Breast epithelium (tissue), 4 donors: ENCODE results near the gene SHISA6. TPM values are rescaled to one million over a fixed set of nuclear protein-coding genes. Genes with fewer than 3 reads are reported as not detected.

Source experiments
- DNase-seq, 2 donors: peaks; one replicate each; pipeline ENCODE4 v3.0.0-alpha.2; 2019; ENCODE audit warnings: low spot score in 2 of 2
- H3K27ac ChIP-seq, 2 donors: fragments of 200-600 bp; sonication (generic) in 1 of 2; one replicate each; pipeline ENCODE4 v1.5.1; 2016 to 2019; ENCODE audit warnings: mild to moderate bottlenecking in 1 of 2
- H3K27me3 ChIP-seq, 2 donors: fragments of 200-600 bp; sonication (generic) in 1 of 2; one replicate each; pipeline versions ENCODE4 v1.5.1 to v1.6.0; 2017 to 2019; ENCODE audit warnings: control low read depth in 1 of 2, mild to moderate bottlenecking in 1 of 2
- H3K36me3 ChIP-seq: fragments of 200-600 bp; one replicate; pipeline ENCODE4 v1.5.1; 2019
- H3K4me1 ChIP-seq, 2 donors: fragments of 200-600 bp; sonication (generic); one replicate each; pipeline ENCODE4 v1.5.1; 2016 to 2019; ENCODE audit warnings: control low read depth in 1 of 2
- H3K4me3 ChIP-seq, 3 donors: fragments of 200-600 bp; sonication (generic); 1 replicate in 2 of 3; 2 replicates in 1 of 3; pipeline ENCODE4 v1.5.1; 2016 to 2019; ENCODE audit warnings: mild to moderate bottlenecking in 3 of 3, moderate library complexity in 2 of 3
- H3K9me3 ChIP-seq, 2 donors: fragments of 200-600 bp; sonication (generic) in 1 of 2; one replicate each; pipeline ENCODE4 v1.5.1; 2016 to 2019; ENCODE audit warnings: control low read depth in 1 of 2
- POLR2A ChIP-seq: fragments of 450-650 bp; IDR thresholded peaks from one replicate; pipeline ENCODE4 v1.6.1; 2016; ENCODE audit warnings: antibody characterized with exemption, mild to moderate bottlenecking, moderate library complexity
- POLR2AphosphoS5 ChIP-seq, 3 donors: sonication (generic); formaldehyde crosslinking; IDR thresholded peaks; one replicate each; pipeline ENCODE4 v1.6.1; 2017; ENCODE audit warnings: antibody characterized with exemption in 3 of 3
- intact Hi-C: fragments of 100-400 bp; cut with DNase I; formaldehyde crosslinking; loops from one replicate; pipeline ENCODE4 v1.15.1; 2023; ENCODE audit warnings: low total_unique reads
- total RNA-seq, 3 donors: library from RNA; depleted of rRNA; stranded (reverse); fragments of >200 nt; gene quantifications; one replicate each; pipeline ENCODE4 v1.1.0, GENCODE V29; 2016
- TF ChIP-seq, protein P1 (sequence below), 3 donors: fragments of 450-650 bp; IDR thresholded peaks; one replicate each; pipeline ENCODE4 v1.5.1; 2016 to 2017; ENCODE audit warnings: antibody characterized with exemption in 3 of 3, mild to moderate bottlenecking in 3 of 3, moderate library complexity in 3 of 3

The SHISA6 gene
- total RNA-seq, 3 donors from 2014 or later: 0.44 to 5.3 (median 3.3) TPM

DNA sequence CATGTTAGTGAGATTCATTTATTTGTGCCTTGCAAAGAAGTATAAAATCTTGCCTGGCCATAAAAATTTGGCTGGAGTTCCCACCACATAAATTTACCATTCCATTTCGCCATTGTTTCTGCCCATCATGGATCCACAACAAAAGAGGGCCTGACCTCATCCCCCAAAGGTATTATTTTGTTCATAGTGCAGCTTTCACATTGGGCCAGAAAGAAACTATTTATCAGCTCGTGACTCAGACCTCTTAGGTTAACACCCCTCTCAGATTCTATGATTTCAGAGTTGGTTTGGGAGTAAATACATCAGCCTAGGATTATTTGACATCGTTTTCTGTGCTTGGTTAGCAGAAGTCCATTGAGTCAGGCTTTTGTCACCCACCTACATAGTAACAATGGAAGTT lies 108.1 kb downstream of the SHISA6 start:
- no peak overlapping the region for H3K27ac ChIP-seq
- DNase-seq: no peak
- TF ChIP-seq, protein P1, sequence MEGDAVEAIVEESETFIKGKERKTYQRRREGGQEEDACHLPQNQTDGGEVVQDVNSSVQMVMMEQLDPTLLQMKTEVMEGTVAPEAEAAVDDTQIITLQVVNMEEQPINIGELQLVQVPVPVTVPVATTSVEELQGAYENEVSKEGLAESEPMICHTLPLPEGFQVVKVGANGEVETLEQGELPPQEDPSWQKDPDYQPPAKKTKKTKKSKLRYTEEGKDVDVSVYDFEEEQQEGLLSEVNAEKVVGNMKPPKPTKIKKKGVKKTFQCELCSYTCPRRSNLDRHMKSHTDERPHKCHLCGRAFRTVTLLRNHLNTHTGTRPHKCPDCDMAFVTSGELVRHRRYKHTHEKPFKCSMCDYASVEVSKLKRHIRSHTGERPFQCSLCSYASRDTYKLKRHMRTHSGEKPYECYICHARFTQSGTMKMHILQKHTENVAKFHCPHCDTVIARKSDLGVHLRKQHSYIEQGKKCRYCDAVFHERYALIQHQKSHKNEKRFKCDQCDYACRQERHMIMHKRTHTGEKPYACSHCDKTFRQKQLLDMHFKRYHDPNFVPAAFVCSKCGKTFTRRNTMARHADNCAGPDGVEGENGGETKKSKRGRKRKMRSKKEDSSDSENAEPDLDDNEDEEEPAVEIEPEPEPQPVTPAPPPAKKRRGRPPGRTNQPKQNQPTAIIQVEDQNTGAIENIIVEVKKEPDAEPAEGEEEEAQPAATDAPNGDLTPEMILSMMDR (IDR thresholded peaks at IDR 0.05): no peak
- TF ChIP-seq POLR2AphosphoS5 (IDR thresholded peaks at IDR 0.05) (no peak), POLR2A (no peak)
- H3K9me3 ChIP-seq: no peaks in the 10 kb centered on the region
- no peaks in the 10 kb centered on the region for H3K36me3 ChIP-seq
- no peak overlapping the region for H3K4me3 ChIP-seq
- no peaks in the 10 kb centered on the region for H3K4me1 ChIP-seq
- no peaks in the 10 kb centered on the region for H3K27me3 ChIP-seq
- intact Hi-C loops: no loop called here

DNA sequence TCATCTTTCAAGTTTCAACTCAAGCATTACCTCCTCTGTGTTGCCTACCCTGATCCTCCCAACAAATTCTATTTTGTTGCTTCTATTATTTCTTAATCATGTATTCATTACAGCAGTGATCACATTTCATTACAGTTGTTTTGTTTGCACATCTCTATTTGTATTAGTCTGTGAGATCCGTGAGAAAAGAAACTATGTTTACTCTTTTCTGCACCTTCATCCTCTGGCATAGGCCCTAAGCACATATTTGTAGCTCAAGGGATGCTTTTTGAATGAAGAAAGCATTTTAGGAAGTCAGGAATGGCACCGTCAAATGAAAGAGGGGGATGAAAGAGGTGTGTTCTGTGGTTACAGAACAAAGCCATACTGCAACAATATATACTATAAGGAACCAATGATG lies 110.5 kb downstream of the SHISA6 start:
- H3K4me3 ChIP-seq: no peak overlapping the region
- TF ChIP-seq, protein P1 (IDR thresholded peaks at IDR 0.05): no peak
- TF ChIP-seq POLR2AphosphoS5 (IDR thresholded peaks at IDR 0.05) (no peak), POLR2A (no peak)

DNA sequence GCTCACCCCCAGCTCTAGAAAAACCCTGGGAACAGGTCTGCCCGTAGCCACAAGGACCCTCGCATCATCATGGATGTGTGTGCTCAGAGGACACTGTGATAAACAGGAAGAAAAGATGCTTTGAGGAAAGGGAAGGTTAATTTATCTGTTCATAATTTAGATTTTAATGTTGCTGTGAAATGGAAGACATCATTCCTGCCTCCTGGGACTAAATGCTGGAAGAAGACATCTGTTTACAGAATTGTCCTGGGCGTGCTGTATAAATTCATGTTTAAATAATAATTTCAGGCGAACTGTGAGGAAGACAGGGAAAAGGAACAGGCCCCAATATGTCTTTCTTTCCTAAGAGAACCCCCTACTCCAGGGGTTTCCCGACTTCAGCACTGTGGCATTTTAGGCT lies 112.6 kb downstream of the SHISA6 start:
- no peaks in the 10 kb centered on the region for H3K27me3 ChIP-seq
- intact Hi-C loops: no loop called here
- no peak for DNase-seq
- no peaks in the 10 kb centered on the region for H3K4me1 ChIP-seq
- no peak for TF ChIP-seq POLR2AphosphoS5 (IDR thresholded peaks at IDR 0.05)
- TF ChIP-seq, protein P1 (IDR thresholded peaks at IDR 0.05): no peak
- no peak for TF ChIP-seq POLR2A
- H3K4me3 ChIP-seq: no peak overlapping the region
- no peak overlapping the region for H3K27ac ChIP-seq
- H3K36me3 ChIP-seq: no peaks in the 10 kb centered on the region
- no peaks in the 10 kb centered on the region for H3K9me3 ChIP-seq

More for the DNA sequence above, 110.5 kb downstream of the SHISA6 start:
- H3K36me3 ChIP-seq: no peaks in the 10 kb centered on the region
- intact Hi-C loops: no loop called here
- no peaks in the 10 kb centered on the region for H3K27me3 ChIP-seq
- no peak for DNase-seq
- H3K4me1 ChIP-seq: no peaks in the 10 kb centered on the region
- H3K9me3 ChIP-seq: no peaks in the 10 kb centered on the region
- no peak overlapping the region for H3K27ac ChIP-seq

DNA sequence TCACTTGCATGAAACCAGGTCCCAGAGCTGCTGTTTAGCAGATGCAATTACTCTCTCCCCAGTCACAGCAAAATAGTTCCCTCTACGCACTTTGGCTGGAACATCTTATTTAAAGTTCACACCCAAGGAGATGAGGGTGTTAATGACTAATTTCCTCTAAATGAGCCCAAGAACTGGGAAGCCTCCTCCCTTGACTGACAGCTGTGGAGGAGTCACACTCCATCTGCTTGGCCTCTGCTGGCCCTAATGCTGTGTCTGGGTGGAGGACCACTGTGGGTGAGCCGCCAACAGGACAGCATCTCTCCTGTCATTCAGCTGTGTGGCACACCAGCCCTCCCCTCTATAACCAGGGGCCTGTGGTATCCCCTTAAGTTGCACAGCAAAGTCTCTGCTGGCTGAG lies 115.4 kb downstream of the SHISA6 start:
- H3K36me3 ChIP-seq: no peaks in the 10 kb centered on the region
- no peaks in the 10 kb centered on the region for H3K4me1 ChIP-seq
- intact Hi-C loops: no loop called here
- H3K27ac ChIP-seq: no peak overlapping the region
- H3K27me3 ChIP-seq: no peaks in the 10 kb centered on the region
- H3K4me3 ChIP-seq: no peak overlapping the region
- H3K9me3 ChIP-seq: no peaks in the 10 kb centered on the region
- no peak for DNase-seq
- TF ChIP-seq, protein P1 (IDR thresholded peaks at IDR 0.05): no peak
- TF ChIP-seq POLR2AphosphoS5 (IDR thresholded peaks at IDR 0.05): no peak

DNA sequence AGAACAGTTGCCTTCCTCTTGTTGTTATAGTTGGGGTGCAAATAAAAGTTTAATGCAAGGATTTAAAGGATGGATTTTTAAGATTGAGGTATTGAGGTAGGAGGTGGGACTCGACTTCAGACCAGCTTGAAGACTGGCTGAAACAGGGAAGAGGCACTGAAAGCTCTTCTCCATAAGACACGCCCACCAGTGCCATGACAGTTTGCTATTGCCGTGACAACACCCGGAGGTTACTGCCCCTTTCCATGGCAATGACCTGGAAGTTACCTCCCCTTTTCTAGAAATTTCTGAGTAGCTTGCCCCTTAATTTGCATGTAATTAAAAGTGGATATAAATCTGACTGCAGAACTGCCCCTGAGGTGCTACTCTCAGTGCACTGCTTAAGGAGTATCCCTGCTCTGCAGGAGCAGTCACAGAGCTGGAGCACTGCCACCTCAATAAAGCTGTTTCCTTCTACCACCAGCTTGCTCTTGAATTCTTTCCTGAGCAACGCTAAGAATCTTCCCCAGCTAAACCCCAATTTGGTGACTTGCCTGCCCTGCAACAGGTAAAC lies 122.6 kb downstream of the SHISA6 start:
- no peak overlapping the region for H3K27ac ChIP-seq
- no peaks in the 10 kb centered on the region for H3K36me3 ChIP-seq
- no peak overlapping the region for H3K4me3 ChIP-seq
- DNase-seq: no peak
- H3K27me3 ChIP-seq: no peaks in the 10 kb centered on the region
- TF ChIP-seq POLR2A: no peak
- TF ChIP-seq POLR2AphosphoS5 (IDR thresholded peaks at IDR 0.05): no peak
- H3K4me1 ChIP-seq: no peaks in the 10 kb centered on the region
- H3K9me3 ChIP-seq: no peaks in the 10 kb centered on the region
- intact Hi-C loops: no loop called here
